Esophagus squamous epithelium (tissue), 5 donors: Measurements from ENCODE around the gene CALCOCO2. TPM values are rescaled to one million over a fixed set of nuclear protein-coding genes. Genes with fewer than 3 reads are reported as not detected.
"Not testable (repeated sequence)": the region's sequence is repeated elsewhere in the genome, so short reads cannot be mapped to it uniquely, and the experiment has no call there.

Experiments used
- DNase-seq: peaks from one replicate; lab custom pipeline; 2025; lab: John Stamatoyannopoulos, UW
- H3K27ac ChIP-seq, 4 donors: fragments of 200-600 bp; sonication (generic); one replicate each; pipeline ENCODE4 v1.5.1; 2016 to 2019; ENCODE audit warnings: mild to moderate bottlenecking in 1 of 4
- H3K27me3 ChIP-seq, 4 donors: fragments of 200-600 bp; sonication (generic); 1 replicate in 3 of 4; 2 replicates in 1 of 4; pipeline versions ENCODE4 v1.5.1 to v1.6.0; 2017 to 2021; ENCODE audit warnings: antibody characterized with exemption in 1 of 4
- H3K36me3 ChIP-seq, 3 donors: fragments of 200-600 bp; sonication (generic); one replicate each; pipeline ENCODE4 v1.5.1; 2016 to 2019
- H3K4me1 ChIP-seq, 3 donors: fragments of 200-600 bp; sonication (generic); one replicate each; pipeline ENCODE4 v1.5.1; 2017 to 2019
- H3K4me3 ChIP-seq, 4 donors: fragments of 200-600 bp; sonication (generic); 1 replicate in 3 of 4; 2 replicates in 1 of 4; pipeline ENCODE4 v1.5.1; 2016 to 2019; ENCODE audit warnings: mild to moderate bottlenecking in 2 of 4, moderate library complexity in 1 of 4
- H3K9me3 ChIP-seq, 3 donors: fragments of 200-600 bp; sonication (generic); one replicate each; pipeline ENCODE4 v1.5.1; 2016 to 2019
- POLR2A ChIP-seq, 4 donors: fragments of 450-650 bp; IDR thresholded peaks; one replicate each; pipeline ENCODE4 v1.6.1; 2017; ENCODE audit warnings: antibody characterized with exemption in 4 of 4, mild to moderate bottlenecking in 4 of 4, moderate library complexity in 3 of 4
- WGBS, 2 donors: methylation state at CpG; one replicate each; pipeline ENCODE4 v1.1.5; 2018; 5-methylcytosine and 5-hydroxymethylcytosine counted together
- intact Hi-C: fragments of 100-400 bp; cut with DNase I; formaldehyde crosslinking; loops from one replicate; pipeline ENCODE4 v1.15.0; 2022
- total RNA-seq, 4 donors: library from RNA; depleted of rRNA; stranded (reverse); fragments of >200 nt; gene quantifications; one replicate each; pipeline ENCODE4 v1.1.0, GENCODE V29; 2016
- TF ChIP-seq, protein P1 (sequence below), 6 experiments: fragments of 450-650 bp in 4 of 6; fragments of 200-600 bp in 2 of 6; sonication (generic) in 2 of 6; IDR thresholded peaks; one replicate each; pipeline ENCODE4 v1.5.1; 2016 to 2019; ENCODE audit warnings: antibody characterized with exemption in 6 of 6, mild to moderate bottlenecking in 4 of 6, moderate library complexity in 4 of 6
- donor health status: DM: yes; HTN: yes; CAD: no.

Gene CALCOCO2
- total RNA-seq, 4 donors from 2014 or later, result 62.3 to 129 (median 79.4) TPM

DNA sequence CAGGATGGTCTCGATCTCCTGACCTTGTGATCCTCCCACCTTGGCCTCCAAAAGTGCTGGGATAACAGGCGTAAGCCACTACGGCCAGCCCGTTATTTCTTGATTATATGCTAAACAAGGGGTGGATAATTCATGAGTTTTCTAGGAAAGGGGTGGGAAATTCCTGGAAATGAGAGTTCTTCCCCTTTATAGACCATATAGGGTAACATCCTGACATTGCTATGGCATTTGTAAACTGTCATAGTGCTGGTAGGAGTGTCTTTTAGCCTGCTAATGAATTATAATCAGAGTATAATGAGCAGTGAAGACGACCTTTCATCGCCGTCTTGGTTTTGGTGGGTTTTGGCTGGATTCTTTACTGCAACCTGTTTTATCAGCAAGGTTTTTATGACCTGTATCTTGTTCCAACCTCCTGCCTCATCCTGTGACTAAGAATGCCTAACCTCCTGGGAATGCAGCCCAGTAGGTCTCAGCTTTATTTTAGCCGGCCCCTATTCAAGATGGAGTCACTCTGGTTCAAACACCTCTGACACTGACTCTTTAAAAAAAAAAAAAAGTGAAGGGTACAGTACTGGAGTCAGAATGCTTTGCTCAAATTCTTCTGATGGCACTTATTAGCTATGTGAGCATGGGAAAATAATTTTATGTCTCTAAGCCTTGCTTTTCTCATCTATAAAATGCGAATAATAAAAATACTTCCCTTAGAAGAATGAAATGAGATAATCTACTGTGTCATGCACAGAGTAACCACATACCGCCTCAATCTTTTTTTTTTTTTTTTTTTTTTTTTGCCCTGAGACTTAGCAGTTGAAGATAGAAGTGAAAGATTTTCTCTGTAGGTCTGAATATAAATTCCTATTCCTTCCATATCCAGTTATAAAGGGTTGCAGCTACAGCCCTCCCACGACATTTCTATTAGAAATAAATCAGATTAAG, 5.1 kb upstream of the CALCOCO2 start:
- Histone ChIP-seq H3K4me1 (peaks cover 0 to 4% (median 3%) of the 10 kb centered on the region in 3 donors), H3K9me3 (no peaks in the 10 kb centered on the region), H3K36me3 (no peaks in the 10 kb centered on the region), H3K27ac (no peak overlapping the region), H3K27me3 (peaks cover 0 to 36% (median 0%) of the 10 kb centered on the region in 4 donors), H3K4me3 (no peak overlapping the region)
- DNase-seq, result no peak
- TF ChIP-seq, protein P1, sequence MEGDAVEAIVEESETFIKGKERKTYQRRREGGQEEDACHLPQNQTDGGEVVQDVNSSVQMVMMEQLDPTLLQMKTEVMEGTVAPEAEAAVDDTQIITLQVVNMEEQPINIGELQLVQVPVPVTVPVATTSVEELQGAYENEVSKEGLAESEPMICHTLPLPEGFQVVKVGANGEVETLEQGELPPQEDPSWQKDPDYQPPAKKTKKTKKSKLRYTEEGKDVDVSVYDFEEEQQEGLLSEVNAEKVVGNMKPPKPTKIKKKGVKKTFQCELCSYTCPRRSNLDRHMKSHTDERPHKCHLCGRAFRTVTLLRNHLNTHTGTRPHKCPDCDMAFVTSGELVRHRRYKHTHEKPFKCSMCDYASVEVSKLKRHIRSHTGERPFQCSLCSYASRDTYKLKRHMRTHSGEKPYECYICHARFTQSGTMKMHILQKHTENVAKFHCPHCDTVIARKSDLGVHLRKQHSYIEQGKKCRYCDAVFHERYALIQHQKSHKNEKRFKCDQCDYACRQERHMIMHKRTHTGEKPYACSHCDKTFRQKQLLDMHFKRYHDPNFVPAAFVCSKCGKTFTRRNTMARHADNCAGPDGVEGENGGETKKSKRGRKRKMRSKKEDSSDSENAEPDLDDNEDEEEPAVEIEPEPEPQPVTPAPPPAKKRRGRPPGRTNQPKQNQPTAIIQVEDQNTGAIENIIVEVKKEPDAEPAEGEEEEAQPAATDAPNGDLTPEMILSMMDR (IDR thresholded peaks at IDR 0.05), result no peak
- no peak for TF ChIP-seq POLR2A (IDR thresholded peaks at IDR 0.05)
- 70 to 75% methylated on average over 8 to 11 of the region's 11 CpGs for WGBS, 2 donors
- intact Hi-C loops, result no loop called here

DNA sequence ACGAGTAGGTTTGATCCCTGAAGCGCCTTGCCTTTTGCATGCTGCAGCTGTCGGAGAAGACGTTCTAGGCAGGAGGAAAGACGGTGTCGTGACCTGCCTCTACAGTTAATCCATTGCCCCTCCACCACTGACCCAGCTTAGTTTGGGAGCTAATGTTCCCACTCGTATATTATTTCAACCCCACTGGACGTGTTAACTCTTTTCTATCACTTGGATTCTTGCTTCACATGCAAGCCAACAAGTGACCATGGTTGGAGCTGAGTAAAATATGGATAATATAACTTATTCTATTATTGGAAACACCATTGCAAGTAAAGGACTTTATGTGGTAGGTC, 681 bp downstream of the CALCOCO2 start:
- TF ChIP-seq, protein P1 (IDR thresholded peaks at IDR 0.05), result no peak
- no peak for TF ChIP-seq POLR2A (IDR thresholded peaks at IDR 0.05)
- Histone ChIP-seq H3K36me3 (no peaks in the 10 kb centered on the region), H3K9me3 (no peaks in the 10 kb centered on the region), H3K27ac (peak overlapping the region; percentile 97 to 99 (median 98)), H3K27me3 (no peaks in the 10 kb centered on the region), H3K4me1 (peaks cover 9 to 55% (median 45%) of the 10 kb centered on the region in 3 donors), H3K4me3 (peak overlapping the region; percentile 69 to 98 (median 92))
- WGBS, 2 donors, result 1 to 4% methylated on average over 8 of the region's 8 CpGs
- intact Hi-C loops, result no loop called here
- no peak for DNase-seq

DNA sequence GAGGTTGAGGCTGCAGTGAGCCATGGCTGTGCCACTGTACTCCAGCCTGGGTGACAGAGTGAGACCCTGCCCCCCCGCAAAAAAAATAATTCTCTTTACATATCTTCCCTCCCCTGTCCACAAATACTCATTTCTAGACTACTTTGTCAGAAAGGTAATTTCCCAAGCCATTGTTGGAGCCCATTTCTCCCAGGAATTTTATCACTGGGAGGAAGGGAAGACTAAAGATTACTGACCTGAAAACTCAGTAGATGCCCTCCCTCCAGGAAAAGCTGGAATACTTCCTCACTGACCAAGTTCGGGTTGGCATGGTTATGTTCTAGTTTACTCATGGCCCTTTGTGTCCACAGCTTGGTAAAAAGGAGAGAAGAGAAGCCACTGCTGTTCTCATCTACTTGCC, 4.1 kb downstream of the CALCOCO2 start:
- no peak for DNase-seq
- 63 to 77% methylated on average over 2 of the region's 2 CpGs for WGBS, 2 donors
- no peaks in the 10 kb centered on the region for H3K36me3 ChIP-seq
- peaks cover 11 to 90% (median 74%) of the 10 kb centered on the region in 3 donors for H3K4me1 ChIP-seq
- H3K4me3 ChIP-seq, result no peak overlapping the region
- H3K27ac ChIP-seq, result peak overlapping the region in 1 of 4 donors; percentile 60
- intact Hi-C loops, result no loop called here
- H3K27me3 ChIP-seq, result no peaks in the 10 kb centered on the region
- TF ChIP-seq, protein P1 (IDR thresholded peaks at IDR 0.05), result no peak
- TF ChIP-seq POLR2A (IDR thresholded peaks at IDR 0.05), result no peak
- H3K9me3 ChIP-seq, result no peaks in the 10 kb centered on the region

DNA sequence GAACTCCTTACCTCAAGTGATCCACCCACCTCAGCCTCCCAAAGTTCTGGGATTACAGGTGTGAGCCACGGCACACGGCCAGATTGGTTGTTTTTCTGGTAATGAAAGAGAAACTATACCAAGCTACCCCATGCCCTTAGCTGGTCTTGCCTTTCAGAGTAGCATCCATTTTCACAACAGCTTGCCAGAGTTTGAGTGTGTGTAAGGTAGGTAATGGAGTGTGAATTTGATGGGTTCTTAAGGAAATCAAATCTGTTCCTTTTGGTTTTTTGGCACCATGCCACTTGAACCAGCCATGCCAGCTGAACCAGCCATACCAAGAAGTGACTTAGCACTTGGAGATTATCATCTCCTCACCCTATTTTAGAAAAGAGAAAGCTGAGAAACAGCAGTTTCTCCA, 5.1 kb downstream of the CALCOCO2 start:
- intact Hi-C loops, result no loop called here
- 50 to 92% methylated on average over 2 of the region's 2 CpGs for WGBS, 2 donors
- Histone ChIP-seq H3K27me3 (no peaks in the 10 kb centered on the region), H3K4me1 (peaks cover 16 to 96% (median 80%) of the 10 kb centered on the region in 3 donors), H3K9me3 (no peaks in the 10 kb centered on the region), H3K36me3 (no peaks in the 10 kb centered on the region), H3K27ac (peak overlapping the region in 3 of 4 donors; percentile 19 to 60 (median 51)), H3K4me3 (no peak overlapping the region)
- no peak for TF ChIP-seq POLR2A (IDR thresholded peaks at IDR 0.05)
- TF ChIP-seq, protein P1 (IDR thresholded peaks at IDR 0.05), result no peak
- DNase-seq, result no peak

DNA sequence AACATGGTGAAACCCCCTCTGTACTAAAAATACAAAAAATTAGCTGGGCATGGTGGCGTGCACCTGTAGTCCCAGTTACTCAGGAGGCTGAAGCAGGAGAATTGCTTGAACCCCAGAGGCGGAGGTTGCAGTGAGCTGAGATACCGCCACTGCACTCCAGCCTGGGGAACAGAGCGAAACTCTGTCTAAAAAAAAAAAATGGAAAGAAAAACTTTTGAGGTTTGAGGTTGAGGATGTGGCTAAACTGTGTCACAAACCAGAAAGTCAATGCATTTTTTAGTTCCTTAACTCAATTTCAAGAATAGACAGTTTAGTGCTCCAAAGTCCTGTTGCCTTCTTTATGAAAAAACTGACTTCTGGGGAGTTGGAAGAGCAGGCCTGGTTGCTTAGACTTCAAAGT, 6.6 kb downstream of the CALCOCO2 start:
- whole genome bisulfite sequencing, 2 donors, result 66 to 79% methylated on average over 4 of the region's 4 CpGs
- H3K27me3 ChIP-seq, H3K36me3 ChIP-seq, DNase-seq, H3K9me3 ChIP-seq, intact Hi-C loops, H3K4me3 ChIP-seq: not testable (repeated sequence)
- H3K4me1 ChIP-seq, result peaks cover 13 to 100% (median 79%) of the 10 kb centered on the region in 3 donors
- H3K27ac ChIP-seq, result peak overlapping the region in 1 of 4 donors; percentile 83
